Measurements from ENCODE around the gene RRM2.
A peak's percentile ranks its signal among the peaks of the same experiment; 100 is the strongest.

RRM2 gene

DNA sequence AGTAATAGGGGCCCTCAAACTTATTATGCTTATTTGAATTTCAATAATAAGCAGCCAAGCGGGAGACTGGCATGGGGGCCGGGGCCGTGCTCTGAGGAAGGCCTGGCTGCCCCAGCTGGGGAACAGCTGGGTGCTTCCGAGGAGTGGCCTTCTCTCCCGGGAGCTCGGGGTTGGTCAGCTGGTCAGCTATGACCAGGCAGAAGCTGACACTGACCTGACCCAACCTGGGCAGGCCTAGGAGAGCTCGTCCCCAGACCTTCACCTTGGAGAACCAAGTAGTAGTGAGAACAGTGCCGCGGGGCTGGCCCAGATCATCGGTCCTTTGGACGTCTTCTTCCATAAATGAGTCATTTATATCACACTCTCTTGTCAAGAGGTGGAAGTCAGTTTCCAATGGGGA, 36.1 kb downstream of the RRM2 start:
- DNase-seq: no peak

DNA sequence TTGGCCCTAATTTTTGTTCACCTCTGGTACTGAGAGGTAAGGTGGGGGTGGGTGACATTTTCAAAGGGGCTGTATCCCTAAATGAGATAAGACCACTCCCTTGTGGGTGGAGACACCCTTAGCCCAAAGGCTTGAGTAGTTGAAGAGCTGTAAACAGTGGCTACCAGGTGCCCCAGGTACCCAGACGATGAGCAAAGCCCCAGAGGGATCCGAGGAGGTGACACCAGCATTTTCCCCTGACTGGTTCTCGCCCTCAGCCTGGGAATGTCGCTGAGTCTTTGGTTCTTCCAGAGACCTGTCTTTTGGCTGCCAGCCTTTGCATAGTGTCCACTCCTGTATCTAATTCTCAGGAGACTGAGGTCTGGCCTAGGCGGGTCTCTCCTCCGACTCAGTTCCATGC, 36.5 kb downstream of the RRM2 start:
- no peak for DNase-seq

DNA sequence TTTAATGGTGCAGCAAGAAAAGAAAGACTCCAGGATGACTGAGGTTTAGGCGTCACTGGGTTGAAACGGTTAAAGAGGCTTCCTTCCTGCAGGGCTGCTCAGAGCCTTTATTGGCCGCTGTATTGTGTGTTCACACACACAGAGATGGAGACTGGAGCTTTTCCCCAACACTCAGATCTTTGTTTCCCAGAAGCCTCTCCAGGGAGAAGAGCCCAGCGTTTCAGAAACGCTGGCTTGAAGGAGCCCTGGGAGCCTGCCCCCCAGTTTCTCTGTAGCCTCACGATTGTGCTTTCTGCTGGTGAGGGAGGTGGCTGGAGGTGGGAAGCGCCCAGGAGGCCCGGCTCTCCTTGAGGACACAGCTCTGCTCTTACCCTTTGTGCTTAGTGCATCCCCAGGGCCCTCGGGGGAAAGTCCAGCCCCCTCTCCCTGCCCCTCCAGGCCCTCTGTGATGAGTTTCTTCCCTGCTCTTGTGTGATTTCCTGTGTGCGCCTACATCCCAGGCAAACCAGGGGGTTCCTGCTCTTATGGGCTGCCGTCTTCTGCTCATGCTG, 37.1 kb downstream of the RRM2 start:
- no peak for DNase-seq

DNA sequence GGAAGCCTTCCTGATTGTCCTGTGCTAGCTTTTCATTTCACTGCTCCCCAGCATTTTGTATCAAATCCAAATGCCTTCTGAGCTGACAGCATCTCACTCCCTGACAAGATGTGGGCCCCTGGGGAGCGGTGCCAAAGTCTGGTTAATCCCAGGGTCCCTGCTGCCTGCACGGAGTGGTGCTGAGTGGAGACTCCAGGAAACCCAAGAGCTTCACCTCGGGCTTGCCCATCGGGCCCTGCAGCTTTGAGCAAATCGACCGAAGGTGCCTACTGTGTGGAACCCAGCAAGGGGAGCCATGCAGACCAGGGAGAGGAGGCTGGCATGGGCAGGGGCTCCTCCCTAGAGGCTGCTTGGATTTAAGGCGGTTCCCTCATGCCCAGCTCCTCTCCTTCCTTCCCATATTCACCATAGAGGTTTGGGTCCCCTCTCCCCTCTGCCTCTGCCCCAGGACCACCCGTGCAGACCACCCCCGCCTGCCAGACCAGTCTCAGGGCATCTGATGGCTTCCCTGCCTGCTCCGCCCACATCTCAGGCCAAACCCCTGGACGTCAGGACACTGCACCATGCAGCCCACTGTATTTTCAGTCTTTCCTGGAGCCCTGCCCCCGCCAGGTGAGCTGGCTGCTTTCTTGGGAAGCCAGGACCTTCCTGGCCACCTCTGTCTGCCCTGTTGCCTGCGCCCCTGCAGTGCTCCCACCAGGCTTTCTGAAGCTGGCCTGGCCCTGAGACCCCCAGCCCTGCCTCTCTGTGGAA, 37.8 kb downstream of the RRM2 start:
- DNase-seq: no peak

DNA sequence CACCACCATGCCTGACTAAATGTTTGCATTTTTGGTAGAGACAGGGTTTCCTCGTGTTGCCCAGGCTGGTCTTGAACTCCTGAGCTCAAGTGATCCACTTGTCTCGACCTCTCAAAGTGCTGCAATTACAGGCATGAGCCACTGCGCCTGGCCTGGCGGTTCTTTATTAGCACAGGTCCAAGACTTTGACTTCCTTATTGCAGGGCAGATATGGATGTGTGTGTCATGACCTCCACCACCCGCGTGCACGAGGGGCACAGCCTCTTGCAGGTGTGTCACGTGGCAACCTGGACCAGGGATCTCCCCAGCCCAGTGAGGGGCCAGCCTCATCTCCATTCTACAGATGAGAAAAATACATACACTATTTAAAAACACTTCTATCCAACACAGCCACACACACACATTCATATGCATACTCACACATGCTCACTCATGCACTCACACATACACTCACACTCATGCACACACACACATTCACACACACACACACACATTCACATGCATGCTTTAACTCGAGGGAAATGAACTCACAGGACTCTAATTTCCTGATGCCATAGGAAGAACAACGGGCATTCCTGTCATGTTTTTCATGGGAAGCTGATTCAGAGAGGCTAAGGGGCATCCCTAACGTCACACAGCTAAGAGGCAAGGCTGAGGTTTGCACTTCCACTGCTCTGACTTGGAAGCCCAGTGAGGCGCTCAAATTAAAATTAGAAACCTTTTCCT, 38.8 kb downstream of the RRM2 start:
- no peak for DNase-seq

DNA sequence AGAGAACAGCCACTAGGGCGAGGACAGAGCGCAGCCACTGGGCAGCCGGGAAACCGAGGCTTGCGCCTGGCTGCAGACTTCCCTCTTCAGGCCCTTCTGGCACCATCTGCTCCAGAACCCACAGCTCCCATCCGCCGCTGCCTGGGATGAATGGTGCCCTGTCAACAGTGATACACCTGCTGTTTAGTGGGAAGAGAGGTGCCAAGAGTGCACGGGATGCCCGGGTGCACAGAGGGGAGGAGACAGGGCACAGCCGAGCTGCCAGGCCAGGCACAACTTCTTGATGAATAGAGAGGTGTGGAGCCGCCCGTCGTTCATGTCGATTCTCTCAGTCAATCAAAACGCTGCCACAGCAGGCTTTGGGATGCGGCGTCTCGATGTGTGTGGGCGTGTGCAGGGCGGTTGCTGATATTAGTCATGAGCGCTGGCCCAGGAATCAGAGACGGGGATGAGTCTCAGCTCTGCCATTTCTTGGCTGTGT, 39.5 kb downstream of the RRM2 start:
- no peak for DNase-seq

DNA sequence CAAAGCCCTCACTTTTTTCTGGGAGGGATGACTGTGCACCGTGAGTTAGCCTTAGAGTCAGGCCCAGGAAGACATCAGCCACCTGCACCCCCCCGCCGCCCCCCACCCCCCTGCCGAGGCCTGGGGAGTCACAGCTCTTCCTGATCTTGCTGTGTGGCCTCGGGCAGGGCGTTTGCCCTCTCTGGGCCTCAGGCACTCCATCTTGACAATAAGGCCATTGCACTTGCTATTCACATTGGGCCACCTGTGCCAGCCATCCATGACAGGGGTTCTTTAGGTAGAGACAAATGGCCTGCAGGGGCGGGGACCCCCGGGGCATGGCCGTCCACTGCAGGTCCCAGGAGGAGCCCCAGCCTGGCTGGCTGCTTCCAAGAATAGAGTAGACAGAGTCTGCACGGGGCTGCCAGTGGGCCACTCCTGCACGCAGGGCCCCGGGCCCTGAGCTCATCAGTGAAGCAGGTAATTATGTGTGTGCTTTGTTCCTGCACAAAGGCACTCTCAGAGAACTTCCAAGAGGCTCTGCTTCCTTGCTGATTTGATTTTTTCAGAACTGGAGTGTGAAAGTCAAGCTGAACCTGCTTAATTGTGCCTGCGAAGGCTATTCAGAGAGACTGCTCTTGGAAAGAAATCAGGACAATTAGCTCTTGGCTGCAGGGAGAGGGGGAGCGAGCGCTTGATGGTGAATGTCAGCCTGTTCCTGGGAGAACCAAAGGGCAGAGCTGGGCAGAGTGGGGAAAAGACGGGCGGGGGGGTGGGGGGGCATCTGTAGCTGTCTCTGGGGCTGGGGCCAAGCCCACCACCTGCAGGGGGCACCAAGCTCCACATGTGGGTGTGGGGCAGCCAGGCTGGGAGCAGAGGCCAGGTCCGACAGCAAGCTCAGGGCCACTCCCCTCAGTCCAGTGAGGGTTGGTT, 40.3 kb downstream of the RRM2 start:
- DNase-seq: peak; percentile 39

DNA sequence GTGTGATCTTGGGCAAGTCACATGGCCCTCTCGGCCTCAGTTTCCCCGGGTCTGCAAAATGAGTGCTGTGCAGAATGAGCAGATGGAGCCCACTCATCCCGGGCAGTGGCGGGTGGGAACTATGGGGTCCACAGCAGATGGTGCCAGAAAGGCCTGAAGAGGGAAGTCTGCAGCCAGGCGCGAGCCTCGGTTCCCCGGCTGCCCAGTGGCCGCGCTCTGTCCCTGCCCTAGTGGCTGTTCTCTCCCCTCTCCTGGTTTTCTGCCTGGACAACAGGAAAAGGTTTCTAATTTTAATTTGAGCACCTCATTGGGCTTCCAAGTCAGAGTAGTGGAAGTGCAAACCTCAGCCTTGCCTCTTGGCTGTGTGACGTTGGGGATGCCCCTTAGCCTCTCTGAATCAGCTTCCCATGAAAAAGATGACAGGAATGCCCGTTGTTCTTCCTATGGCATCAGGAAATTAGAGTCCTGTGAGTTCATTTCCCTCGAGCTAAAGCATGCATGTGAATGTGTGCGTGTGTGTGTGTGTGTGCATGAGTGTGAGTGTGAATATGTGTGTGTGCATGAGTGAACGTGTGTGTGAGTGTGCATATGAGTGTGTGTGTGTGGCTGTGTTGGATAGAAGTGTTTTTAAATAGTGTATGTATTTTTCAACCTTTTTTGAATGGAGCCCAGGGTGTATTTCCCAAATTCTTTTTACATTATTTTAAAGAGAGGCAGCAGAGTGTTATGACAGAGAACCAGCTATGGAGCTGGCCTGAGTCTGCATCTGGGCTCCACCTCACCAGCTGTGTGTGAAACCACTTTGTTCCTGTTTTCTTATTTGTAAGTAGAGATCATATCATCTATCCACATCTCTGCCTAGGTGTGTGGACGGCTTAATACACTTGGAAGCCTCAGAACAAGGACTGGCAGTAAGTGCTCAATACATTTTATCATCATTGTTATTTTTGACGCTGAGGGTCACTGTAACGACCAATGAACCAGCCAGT, 41.3 kb downstream of the RRM2 start:
- no peak for DNase-seq

DNA sequence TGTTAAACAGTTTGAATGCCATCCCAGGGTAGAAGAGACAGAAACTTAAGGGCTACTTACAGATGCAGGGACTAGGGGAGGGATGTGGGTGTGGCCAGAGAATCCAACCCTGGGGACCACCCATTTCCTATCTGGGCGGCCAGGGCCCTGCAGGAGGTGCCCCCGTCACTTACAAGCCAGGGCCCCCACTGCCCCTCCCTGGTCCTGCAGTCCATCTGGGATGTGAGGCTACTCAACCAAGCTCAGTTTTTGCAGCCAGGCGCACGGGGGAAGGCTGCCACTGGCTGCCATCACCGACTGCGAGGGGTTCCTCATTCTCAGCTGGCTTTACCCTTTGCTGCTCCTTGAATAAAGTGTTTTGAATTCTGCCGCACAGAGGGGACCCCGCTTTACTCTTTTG, 42.1 kb downstream of the RRM2 start:
- DNase-seq: no peak

DNA sequence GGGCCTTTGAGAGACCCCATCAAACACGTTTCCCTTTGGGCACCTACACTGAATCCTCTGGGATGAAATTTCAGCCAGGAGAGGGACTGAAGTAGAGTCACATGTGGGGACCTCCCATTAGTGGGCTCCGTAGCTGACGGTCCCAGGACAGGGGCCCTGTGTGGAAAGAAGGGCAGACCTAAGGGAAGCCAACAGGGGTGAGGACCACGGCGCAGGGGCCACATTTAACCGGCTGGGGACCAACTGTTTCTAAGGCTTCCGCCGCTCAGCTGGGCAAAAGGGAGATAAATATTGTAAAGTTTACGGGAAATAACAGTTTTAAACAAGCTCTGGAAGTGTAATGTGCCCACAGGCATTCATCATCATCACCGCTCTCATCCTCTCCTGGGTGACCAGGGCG, 42.7 kb downstream of the RRM2 start:
- DNase-seq: no peak

DNA sequence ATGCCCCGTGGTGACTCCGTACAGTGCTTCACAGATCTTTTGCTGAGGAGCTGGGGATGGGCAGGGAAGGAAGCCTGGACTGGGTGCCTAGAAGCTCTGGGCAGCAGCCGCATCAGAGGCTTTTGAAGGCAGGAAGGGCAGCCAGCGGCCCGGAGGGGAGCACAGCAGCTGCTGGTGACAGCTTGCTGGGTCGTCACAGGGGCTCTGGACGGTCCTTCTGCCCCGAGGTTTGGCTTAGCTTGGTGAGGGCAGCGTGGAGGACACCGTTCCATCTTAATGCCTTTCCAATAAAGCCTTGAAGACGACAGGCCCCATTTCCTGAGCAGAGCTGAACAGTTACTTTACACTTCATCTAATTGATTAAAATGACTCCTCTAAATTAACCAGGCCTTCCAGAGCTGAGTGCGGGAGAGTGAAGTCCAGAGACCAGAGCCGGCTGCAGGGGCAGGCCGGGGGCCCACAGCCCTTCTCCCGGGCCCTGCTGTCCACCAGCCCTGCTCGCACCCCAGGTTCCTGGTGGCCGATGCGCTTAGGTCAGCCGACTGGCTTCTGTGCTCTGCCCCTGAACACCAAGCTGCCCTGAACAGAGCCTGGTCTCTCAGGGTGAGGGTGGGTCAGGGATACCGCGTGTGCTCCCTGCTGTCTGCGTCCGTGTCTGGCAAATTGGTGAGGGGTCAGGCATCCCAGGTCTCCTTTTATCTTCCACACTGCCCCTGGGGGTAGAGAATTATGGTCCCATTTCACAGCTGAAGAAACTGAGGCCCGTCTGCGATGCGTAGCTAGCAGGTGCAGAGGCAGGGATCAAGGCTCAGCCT, 43.5 kb downstream of the RRM2 start:
- no peak for DNase-seq

DNA sequence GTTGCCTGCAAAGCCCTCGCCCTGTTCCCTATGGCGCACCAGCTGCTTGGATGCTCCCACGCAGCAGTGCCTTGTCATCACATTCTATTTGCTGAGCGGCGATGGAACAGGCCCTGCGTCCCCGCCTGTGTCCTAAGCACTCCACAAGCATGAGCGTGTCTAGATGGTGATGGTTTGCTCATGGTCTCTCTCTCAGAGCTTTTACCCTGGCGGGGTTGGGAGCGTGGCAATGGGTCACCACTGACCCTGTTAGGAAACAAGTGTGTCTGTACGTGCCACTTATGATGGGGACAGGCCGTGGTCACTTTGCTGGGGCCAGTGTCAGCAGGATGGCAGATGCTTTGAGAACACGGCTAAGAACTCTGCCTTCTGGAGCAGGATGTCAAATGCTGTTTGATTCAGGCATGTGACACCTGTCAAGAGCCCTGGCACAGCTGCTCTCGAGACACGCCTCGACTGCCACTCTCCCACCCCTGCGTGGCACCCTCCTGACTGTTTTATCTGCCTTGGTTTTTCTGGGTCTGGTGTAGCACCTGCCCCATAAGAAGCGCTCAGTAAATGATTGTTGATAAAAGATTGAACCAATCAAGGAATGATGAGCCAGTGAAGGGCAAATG, 44.2 kb downstream of the RRM2 start:
- no peak for DNase-seq

DNA sequence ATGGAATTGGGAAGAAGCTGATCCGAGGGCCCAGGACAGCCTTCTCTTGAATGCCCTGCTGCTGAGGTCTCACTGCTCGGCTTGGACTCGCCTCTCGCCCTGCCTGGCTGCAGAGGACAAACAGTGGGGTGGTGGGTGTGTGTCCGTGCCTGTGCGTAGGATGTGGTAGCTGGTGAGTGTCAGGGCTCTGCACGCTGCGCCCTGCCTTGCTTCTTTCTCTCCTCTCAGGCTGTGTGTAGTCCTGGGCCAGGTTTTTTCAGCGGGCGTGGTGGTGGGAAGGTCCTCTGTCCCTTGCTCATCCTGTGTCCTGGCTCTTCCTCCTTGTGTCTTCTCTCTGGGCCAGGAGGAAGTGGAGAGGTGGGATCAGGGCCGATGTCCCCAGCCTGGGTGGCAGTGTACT, 44.8 kb downstream of the RRM2 start:
- DNase-seq: no peak

DNA sequence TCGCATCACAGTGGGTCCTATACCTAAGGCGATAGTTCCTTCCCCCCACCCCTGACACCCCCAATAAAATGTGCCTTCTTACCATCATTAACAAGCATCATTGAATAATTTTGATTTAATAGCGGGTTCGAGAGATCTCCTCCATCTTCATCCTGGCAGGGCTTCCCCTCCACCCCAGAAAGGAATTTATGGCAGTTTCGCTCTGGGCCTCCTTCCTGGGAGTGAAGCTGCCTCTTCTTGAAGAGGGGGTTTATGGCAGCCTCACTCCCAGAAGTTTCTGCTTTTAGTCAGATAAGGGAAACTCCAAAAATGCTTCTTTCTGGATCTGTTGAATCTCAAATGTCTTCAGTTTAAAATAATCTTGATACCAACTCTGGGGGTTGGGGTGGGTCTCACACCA, 45.7 kb downstream of the RRM2 start:
- no peak for DNase-seq

DNA sequence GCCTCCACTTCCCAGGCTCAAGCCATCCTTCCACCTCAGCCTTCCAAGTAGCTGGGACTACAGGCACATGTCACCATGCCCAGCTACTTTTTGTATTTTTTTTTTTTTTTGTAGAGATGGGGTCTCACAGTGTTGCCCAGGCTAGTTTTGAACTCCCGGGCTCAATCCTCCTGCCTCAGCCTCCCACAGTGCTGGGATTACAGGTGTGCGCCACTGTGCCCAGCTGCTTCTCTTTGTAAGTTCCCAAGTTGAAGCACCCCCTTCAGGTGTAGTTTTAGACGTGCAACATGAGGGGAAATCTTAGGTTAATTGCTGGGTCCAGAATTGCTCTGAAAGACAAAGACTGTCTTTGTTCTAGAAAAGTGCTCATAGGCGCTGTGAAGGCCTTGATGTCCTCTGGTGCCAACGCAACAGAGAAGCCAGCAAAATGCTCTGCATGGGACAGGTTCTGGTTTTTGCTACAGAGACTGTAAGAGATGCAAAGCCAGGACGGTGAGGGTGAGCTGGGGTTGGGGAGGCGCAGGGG, 46.6 kb downstream of the RRM2 start:
- DNase-seq: no peak

DNA sequence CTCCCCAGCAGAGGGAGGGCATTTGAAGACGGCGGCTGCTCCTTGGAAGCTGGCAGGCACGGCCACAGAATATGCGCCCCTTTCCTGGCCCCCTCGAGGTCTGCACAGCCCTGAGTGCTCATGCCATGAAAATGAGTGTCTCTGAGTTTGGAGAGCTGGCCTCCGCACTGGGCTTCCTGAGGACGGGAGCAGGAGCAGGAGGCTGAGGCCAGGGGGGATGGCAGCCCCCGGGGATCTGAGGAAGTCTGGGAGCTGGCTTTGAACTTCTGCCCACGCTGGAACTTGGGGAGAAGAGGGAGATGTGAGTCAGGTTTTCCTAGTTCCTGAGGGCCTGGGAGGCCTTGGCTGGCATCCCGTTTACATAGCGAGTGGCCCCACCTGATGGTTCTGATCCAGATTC, 47.0 kb downstream of the RRM2 start:
- DNase-seq: no peak

DNA sequence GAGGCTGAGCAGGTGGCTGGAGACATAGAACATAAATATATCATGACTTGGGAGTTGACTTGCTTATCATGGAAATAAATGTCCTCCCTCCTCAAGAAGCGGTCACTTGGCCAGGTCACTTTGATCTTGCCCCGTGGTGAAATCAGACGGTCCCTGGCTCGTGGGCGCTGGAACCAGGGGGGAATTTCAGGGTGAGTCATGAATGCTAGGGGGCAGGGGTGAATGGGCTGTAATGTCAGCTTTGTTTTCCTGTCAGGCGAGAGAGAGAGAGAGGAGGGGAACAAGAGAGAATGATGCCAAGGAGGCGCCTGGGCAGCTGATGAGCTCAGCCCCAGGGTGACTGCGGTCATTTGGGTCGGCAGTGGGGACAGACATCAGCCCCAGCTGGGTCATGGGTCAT, 47.7 kb downstream of the RRM2 start:
- DNase-seq: no peak

DNA sequence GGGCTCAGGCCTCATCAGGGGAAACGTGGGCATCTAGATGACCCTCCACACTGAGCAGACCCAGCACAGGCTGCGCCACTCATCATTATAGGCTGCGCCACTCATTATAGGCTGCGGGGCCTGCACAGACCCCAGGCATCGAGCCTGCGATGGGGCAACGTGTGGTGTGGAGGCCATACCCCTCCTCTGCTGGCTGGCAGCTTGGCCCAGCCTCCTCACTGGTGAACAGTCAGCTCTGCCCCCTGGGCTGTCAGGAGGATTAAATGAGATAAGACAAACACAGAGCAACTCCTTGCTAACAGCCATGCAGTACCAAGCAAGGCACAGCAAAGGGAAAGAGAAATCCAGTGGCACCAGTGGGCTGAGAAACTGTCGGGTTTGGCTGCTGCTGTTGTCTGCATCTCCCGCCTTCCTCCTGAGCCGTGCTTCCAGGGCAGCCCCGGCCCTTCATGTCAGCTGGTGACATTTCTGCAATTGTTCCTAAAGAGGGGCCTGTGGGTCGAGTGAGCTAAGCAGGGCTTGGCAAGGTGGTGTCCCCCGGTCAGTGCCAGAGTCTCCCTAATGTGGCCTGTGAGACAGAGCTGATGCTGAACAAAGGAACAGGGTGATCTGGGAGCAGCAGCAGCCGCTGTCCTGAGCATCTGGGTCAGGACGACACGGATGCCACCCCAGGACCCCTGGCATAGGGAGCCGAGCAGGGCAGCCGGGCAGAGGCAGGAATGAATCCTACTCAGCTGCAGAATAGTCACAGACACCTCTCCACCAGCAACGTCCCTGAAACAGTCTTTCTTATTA, 48.7 kb downstream of the RRM2 start:
- DNase-seq: no peak

All from CD4-positive, alpha-beta T cell treated with Interleukin-17A for 4 hours (primary cell).